ENCODE results near the gene TBPL1.
A peak's percentile ranks its signal among the peaks of the same experiment; 100 is the strongest.

TBPL1 gene

GRCh38 chr6:134004714-134005113 is 51.7 kb downstream of the TBPL1 start:
- Mint-ChIP-seq H3K4me3 (no peak overlapping the region), H3K27me3 (peaks cover 34% of the 10 kb centered on the region), H3K9me3 (no peaks in the 10 kb centered on the region), H3K4me1 (peaks cover 2% of the 10 kb centered on the region), H3K27ac (no peak overlapping the region)
- DNase-seq (no peak), ATAC-seq (no peak)

- Mint-ChIP-seq H3K9me3 (no peaks in the 10 kb centered on the region), H3K4me3 (no peak overlapping the region), H3K4me1 (peaks cover 13% of the 10 kb centered on the region), H3K27me3 (peaks cover 34% of the 10 kb centered on the region), H3K27ac (peak overlapping the region in 1 of 2 donors; percentile 42)
- ATAC-seq: no peak
- DNase-seq: no peak
Measured at GRCh38 chr6:134005800-134006199, 52.8 kb downstream of the TBPL1 start.

- DNase-seq (no peak), ATAC-seq (peak; percentile 17)
- H3K27ac Mint-ChIP-seq: no peak overlapping the region
- peaks cover 34% of the 10 kb centered on the region for H3K27me3 Mint-ChIP-seq
- H3K9me3 Mint-ChIP-seq: no peaks in the 10 kb centered on the region
- H3K4me1 Mint-ChIP-seq: peaks cover 15% of the 10 kb centered on the region
- no peak overlapping the region for H3K4me3 Mint-ChIP-seq
Measured at GRCh38 chr6:134007077-134007476, 54.1 kb downstream of the TBPL1 start.

- Mint-ChIP-seq H3K27ac (no peak overlapping the region), H3K9me3 (no peaks in the 10 kb centered on the region), H3K4me1 (peaks cover 15% of the 10 kb centered on the region), H3K27me3 (peaks cover 24% of the 10 kb centered on the region), H3K4me3 (no peak overlapping the region)
- no peak for DNase-seq
- ATAC-seq: peak; percentile 87
Measured at GRCh38 chr6:134009876-134010275, 56.9 kb downstream of the TBPL1 start.

GRCh38 chr6:134010400-134010799 is 57.4 kb downstream of the TBPL1 start:
- ATAC-seq: peak; percentile 40
- Mint-ChIP-seq H3K4me3 (no peak overlapping the region), H3K4me1 (peaks cover 15% of the 10 kb centered on the region), H3K27me3 (peaks cover 22% of the 10 kb centered on the region), H3K9me3 (no peaks in the 10 kb centered on the region), H3K27ac (peak overlapping the region in 1 of 2 donors; percentile 19)
- DNase-seq: no peak

GRCh38 chr6:134010974-134011373 is 58.0 kb downstream of the TBPL1 start:
- Mint-ChIP-seq H3K4me1 (peaks cover 15% of the 10 kb centered on the region), H3K9me3 (no peaks in the 10 kb centered on the region), H3K27me3 (peaks cover 16% of the 10 kb centered on the region), H3K4me3 (no peak overlapping the region), H3K27ac (peak overlapping the region in 1 of 2 donors; percentile 78)
- ATAC-seq (no peak), DNase-seq (no peak)

GRCh38 chr6:134014588-134015137 is 61.6 kb downstream of the TBPL1 start:
- Mint-ChIP-seq H3K9me3 (no peaks in the 10 kb centered on the region), H3K4me3 (no peak overlapping the region), H3K4me1 (peaks cover 14% of the 10 kb centered on the region), H3K27me3 (peaks cover 8% of the 10 kb centered on the region), H3K27ac (no peak overlapping the region)
- ATAC-seq: no peak
- no peak for DNase-seq

GRCh38 chr6:134015719-134016557 is 62.9 kb downstream of the TBPL1 start:
- no peak for DNase-seq
- no peak overlapping the region for H3K27ac Mint-ChIP-seq
- H3K4me3 Mint-ChIP-seq: no peak overlapping the region
- no peak for ATAC-seq
- no peaks in the 10 kb centered on the region for H3K9me3 Mint-ChIP-seq
- peaks cover 1% of the 10 kb centered on the region for H3K4me1 Mint-ChIP-seq
- peaks cover 8% of the 10 kb centered on the region for H3K27me3 Mint-ChIP-seq

- H3K4me3 Mint-ChIP-seq: no peak overlapping the region
- peaks cover 8% of the 10 kb centered on the region for H3K27me3 Mint-ChIP-seq
- ATAC-seq (no peak), DNase-seq (no peak)
- H3K27ac Mint-ChIP-seq: no peak overlapping the region
- no peaks in the 10 kb centered on the region for H3K9me3 Mint-ChIP-seq
- H3K4me1 Mint-ChIP-seq: peaks cover 2% of the 10 kb centered on the region
Measured at GRCh38 chr6:134016558-134016814, 63.5 kb downstream of the TBPL1 start.

- H3K4me1 Mint-ChIP-seq: peaks cover 5% of the 10 kb centered on the region
- H3K4me3 Mint-ChIP-seq: no peak overlapping the region
- ATAC-seq (no peak), DNase-seq (no peak)
- H3K27me3 Mint-ChIP-seq: no peaks in the 10 kb centered on the region
- no peak overlapping the region for H3K27ac Mint-ChIP-seq
- H3K9me3 Mint-ChIP-seq: no peaks in the 10 kb centered on the region
Measured at GRCh38 chr6:134020071-134020470, 67.0 kb downstream of the TBPL1 start.

- ATAC-seq (no peak), DNase-seq (no peak)
- Mint-ChIP-seq H3K27ac (no peak overlapping the region), H3K4me3 (no peak overlapping the region), H3K4me1 (peaks cover 5% of the 10 kb centered on the region), H3K9me3 (no peaks in the 10 kb centered on the region), H3K27me3 (no peaks in the 10 kb centered on the region)
Measured at GRCh38 chr6:134020543-134020942, 67.5 kb downstream of the TBPL1 start.

GRCh38 chr6:134020968-134021367 is 67.9 kb downstream of the TBPL1 start:
- Mint-ChIP-seq H3K4me3 (no peak overlapping the region), H3K9me3 (no peaks in the 10 kb centered on the region), H3K27me3 (no peaks in the 10 kb centered on the region), H3K27ac (no peak overlapping the region), H3K4me1 (peaks cover 5% of the 10 kb centered on the region)
- no peak for DNase-seq
- ATAC-seq: no peak

- ATAC-seq (no peak), DNase-seq (no peak)
- Mint-ChIP-seq H3K4me3 (no peak overlapping the region), H3K27me3 (no peaks in the 10 kb centered on the region), H3K27ac (no peak overlapping the region), H3K9me3 (no peaks in the 10 kb centered on the region), H3K4me1 (peaks cover 5% of the 10 kb centered on the region)
Measured at GRCh38 chr6:134021396-134022122, 68.5 kb downstream of the TBPL1 start.

GRCh38 chr6:134022650-134023049 is 69.6 kb downstream of the TBPL1 start:
- Mint-ChIP-seq H3K9me3 (no peaks in the 10 kb centered on the region), H3K27me3 (no peaks in the 10 kb centered on the region), H3K4me1 (peaks cover 5% of the 10 kb centered on the region), H3K4me3 (no peak overlapping the region), H3K27ac (no peak overlapping the region)
- ATAC-seq: no peak
- no peak for DNase-seq

GRCh38 chr6:134026597-134026996 is 73.6 kb downstream of the TBPL1 start:
- no peak overlapping the region for H3K4me3 Mint-ChIP-seq
- H3K4me1 Mint-ChIP-seq: peaks cover 2% of the 10 kb centered on the region
- ATAC-seq (no peak), DNase-seq (no peak)
- no peaks in the 10 kb centered on the region for H3K27me3 Mint-ChIP-seq
- no peaks in the 10 kb centered on the region for H3K9me3 Mint-ChIP-seq
- H3K27ac Mint-ChIP-seq: no peak overlapping the region

- H3K27me3 Mint-ChIP-seq: no peaks in the 10 kb centered on the region
- no peaks in the 10 kb centered on the region for H3K9me3 Mint-ChIP-seq
- no peak overlapping the region for H3K4me3 Mint-ChIP-seq
- no peak for ATAC-seq
- no peak overlapping the region for H3K27ac Mint-ChIP-seq
- H3K4me1 Mint-ChIP-seq: no peaks in the 10 kb centered on the region
- DNase-seq: no peak
Measured at GRCh38 chr6:134028438-134028837, 75.4 kb downstream of the TBPL1 start.

All from stimulated activated naive CD8-positive, alpha-beta T cell treated with anti-CD3 and anti-CD28 coated beads, Interleukin-15, amount 100 ng/mL, for 72 hours (primary cell).